HUES6 (cell line): ENCODE results near the gene CTIF.

ENCODE experiments used
- H3K27ac ChIP-seq: 2 replicates; pipeline ENCODE4 v1.7.0; 2013; ENCODE audit warnings: low read depth, mild to moderate bottlenecking, low read length, inconsistent platforms
- H3K27me3 ChIP-seq: 2 replicates; pipeline ENCODE4 v1.6.1; 2013; ENCODE audit warnings: low read length; ENCODE audit not compliant: control insufficient read depth, insufficient read depth
- H3K36me3 ChIP-seq: 2 replicates; pipeline ENCODE4 v1.6.1; 2013; ENCODE audit warnings: low read length; ENCODE audit not compliant: control insufficient read depth, insufficient read depth
- H3K4me1 ChIP-seq: 2 replicates; pipeline ENCODE4 v1.6.1; 2013; ENCODE audit warnings: low read length; ENCODE audit not compliant: control insufficient read depth, insufficient read depth
- H3K4me3 ChIP-seq: 2 replicates; pipeline ENCODE4 v1.5.1; 2013; ENCODE audit warnings: low read depth, low read length
- H3K9ac ChIP-seq: one replicate; pipeline ENCODE4 v1.6.1; 2013; ENCODE audit warnings: mild to moderate bottlenecking, low read length
- H3K9me3 ChIP-seq: 2 replicates; pipeline ENCODE4 v1.6.1; 2013; ENCODE audit warnings: low read depth, low read length; ENCODE audit not compliant: control insufficient read depth, insufficient read depth

CTIF gene

DNA sequence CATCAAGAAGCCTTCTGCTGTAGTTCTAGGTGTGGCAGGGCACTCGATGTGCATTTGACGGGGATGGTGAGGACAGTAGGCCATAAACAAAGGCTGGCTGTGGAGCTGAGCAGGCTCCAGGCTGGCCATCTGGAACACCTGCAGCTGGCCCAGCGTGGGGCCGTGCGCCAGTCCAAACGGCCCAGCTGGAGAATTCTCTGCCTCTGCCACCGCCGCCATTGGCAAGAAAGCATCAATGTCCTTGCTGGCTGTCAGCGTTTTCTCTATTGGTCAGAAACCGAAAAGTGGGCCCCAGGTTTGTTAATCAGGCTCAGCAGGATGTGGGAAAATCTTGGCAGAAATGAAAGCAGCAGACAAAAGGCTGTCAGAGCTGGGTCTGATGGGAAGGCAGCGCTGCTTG, 24.0 kb upstream of the CTIF start:
- no peak overlapping the region for H3K4me3 ChIP-seq
- H3K4me1 ChIP-seq = no peaks in the 10 kb centered on the region; the same call in 1 of the 2 replicates
- H3K27ac ChIP-seq = no peak overlapping the region
- H3K36me3 ChIP-seq = no peaks in the 10 kb centered on the region
- H3K27me3 ChIP-seq = no peaks in the 10 kb centered on the region
- H3K9ac ChIP-seq = no peak overlapping the region
- no peaks in the 10 kb centered on the region for H3K9me3 ChIP-seq

- H3K4me3 ChIP-seq = no peak overlapping the region
- no peaks in the 10 kb centered on the region for H3K36me3 ChIP-seq
- no peak overlapping the region for H3K9ac ChIP-seq
- H3K27me3 ChIP-seq = no peaks in the 10 kb centered on the region
- H3K9me3 ChIP-seq = no peaks in the 10 kb centered on the region
- H3K27ac ChIP-seq = no peak overlapping the region
- no peaks in the 10 kb centered on the region; the same call in 1 of the 2 replicates for H3K4me1 ChIP-seq
Observed at GRCh38 chr18:48517048-48517447, 21.8 kb upstream of the CTIF start.

DNA sequence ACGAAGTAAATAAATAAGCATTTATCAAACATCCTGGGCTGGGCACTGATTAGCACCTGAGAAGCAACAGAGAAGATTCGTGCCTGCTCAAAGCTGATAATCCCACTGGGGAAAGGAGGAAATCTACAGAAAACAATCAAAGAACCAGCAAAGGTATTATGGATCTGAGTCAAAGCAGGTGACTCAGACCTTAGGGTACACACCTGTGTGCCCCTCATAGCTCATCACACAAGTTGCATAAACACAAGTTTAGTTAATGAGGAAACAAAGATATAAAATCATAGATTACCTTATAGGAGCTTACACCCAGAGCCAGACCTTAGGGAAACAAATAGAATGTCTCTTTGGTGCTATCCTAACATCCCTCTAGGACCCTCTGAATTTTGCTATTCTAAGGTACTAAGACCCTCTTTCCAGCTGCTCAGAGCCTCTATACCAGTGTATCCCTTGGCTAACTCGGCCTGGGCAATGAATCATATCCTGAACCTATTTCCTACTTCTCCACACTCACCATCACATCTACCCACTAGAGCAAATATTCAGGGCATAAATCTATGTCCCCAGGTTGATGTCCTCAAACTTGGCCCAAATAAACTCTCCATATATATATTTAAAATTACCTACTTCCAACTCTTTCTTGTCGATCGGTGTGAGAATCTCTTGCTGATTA, 19.3 kb upstream of the CTIF start:
- Histone ChIP-seq H3K36me3 (no peaks in the 10 kb centered on the region), H3K27ac (no peak overlapping the region), H3K4me3 (no peak overlapping the region), H3K4me1 (no peaks in the 10 kb centered on the region; the same call in 1 of the 2 replicates), H3K9me3 (no peaks in the 10 kb centered on the region), H3K27me3 (no peaks in the 10 kb centered on the region), H3K9ac (no peak overlapping the region)

GRCh38 chr18:48521723-48522122, 17.1 kb upstream of the CTIF start:
- Histone ChIP-seq H3K27me3 (no peaks in the 10 kb centered on the region), H3K36me3 (no peaks in the 10 kb centered on the region), H3K9me3 (no peaks in the 10 kb centered on the region), H3K4me1 (no peaks in the 10 kb centered on the region), H3K27ac (no peak overlapping the region), H3K9ac (no peak overlapping the region), H3K4me3 (no peak overlapping the region)

- H3K4me1 ChIP-seq = peaks cover 5% of the 10 kb centered on the region; the same call in 1 of the 2 replicates
- no peaks in the 10 kb centered on the region for H3K27me3 ChIP-seq
- H3K36me3 ChIP-seq = no peaks in the 10 kb centered on the region
- H3K4me3 ChIP-seq = no peak overlapping the region
- H3K27ac ChIP-seq = no peak overlapping the region
- H3K9me3 ChIP-seq = no peaks in the 10 kb centered on the region
- no peak overlapping the region for H3K9ac ChIP-seq
Observed at GRCh38 chr18:48525671-48526070, 13.2 kb upstream of the CTIF start.

- Histone ChIP-seq H3K4me1 (peaks cover 10% of the 10 kb centered on the region; the same call in 1 of the 2 replicates), H3K9me3 (no peaks in the 10 kb centered on the region), H3K27ac (no peak overlapping the region), H3K9ac (no peak overlapping the region), H3K36me3 (no peaks in the 10 kb centered on the region), H3K4me3 (no peak overlapping the region), H3K27me3 (no peaks in the 10 kb centered on the region)
Observed at GRCh38 chr18:48527461-48527860, 11.4 kb upstream of the CTIF start.

- Histone ChIP-seq H3K36me3 (no peaks in the 10 kb centered on the region), H3K4me1 (peaks cover 10% of the 10 kb centered on the region; the same call in 1 of the 2 replicates), H3K9ac (no peak overlapping the region), H3K9me3 (no peaks in the 10 kb centered on the region), H3K4me3 (no peak overlapping the region), H3K27me3 (no peaks in the 10 kb centered on the region), H3K27ac (no peak overlapping the region)
Observed at GRCh38 chr18:48528861-48529260, 10.0 kb upstream of the CTIF start.

- Histone ChIP-seq H3K27me3 (no peaks in the 10 kb centered on the region), H3K36me3 (no peaks in the 10 kb centered on the region), H3K9me3 (no peaks in the 10 kb centered on the region), H3K9ac (no peak overlapping the region), H3K27ac (no peak overlapping the region), H3K4me3 (no peak overlapping the region), H3K4me1 (peaks cover 10% of the 10 kb centered on the region; the same call in 1 of the 2 replicates)
Observed at GRCh38 chr18:48529796-48530195, 9.0 kb upstream of the CTIF start.

DNA sequence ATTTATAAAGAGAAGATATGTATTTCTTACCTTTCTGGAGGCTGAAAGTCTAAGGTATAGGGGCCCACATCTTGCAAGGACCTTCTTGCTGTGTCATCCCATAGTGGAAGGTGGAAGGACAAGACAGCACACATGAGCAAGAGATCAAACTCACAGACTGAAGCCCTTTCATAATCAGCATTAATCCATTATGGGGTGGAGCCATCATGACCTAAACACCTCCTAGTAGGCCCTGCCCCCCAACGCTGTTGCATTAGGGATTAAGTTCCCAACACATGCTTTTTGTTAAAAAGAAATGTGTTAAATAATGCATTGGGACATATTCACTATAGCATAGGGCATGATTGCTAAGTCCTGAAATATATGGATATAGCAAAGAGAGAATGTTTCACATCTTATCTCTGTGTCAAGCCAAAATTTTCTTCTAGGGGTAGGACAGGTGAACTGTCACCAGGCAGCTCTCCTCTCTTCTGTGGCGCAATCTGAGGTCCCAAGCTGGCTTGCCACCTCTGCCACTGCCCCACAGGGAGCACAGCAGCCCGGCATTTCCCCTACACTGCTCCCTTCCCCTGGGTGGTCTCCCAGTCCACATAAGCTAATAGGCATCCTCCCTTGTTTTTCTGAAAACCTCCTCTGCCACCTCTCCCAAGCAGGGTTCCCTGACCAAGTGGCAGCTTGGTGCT, 8.3 kb upstream of the CTIF start:
- Histone ChIP-seq H3K9me3 (no peaks in the 10 kb centered on the region), H3K27ac (no peak overlapping the region), H3K27me3 (no peaks in the 10 kb centered on the region), H3K36me3 (no peaks in the 10 kb centered on the region), H3K4me1 (peaks cover 10% of the 10 kb centered on the region; the same call in 1 of the 2 replicates), H3K4me3 (no peak overlapping the region), H3K9ac (no peak overlapping the region)

- no peaks in the 10 kb centered on the region for H3K36me3 ChIP-seq
- H3K9me3 ChIP-seq = no peaks in the 10 kb centered on the region
- no peaks in the 10 kb centered on the region for H3K27me3 ChIP-seq
- peaks cover 10% of the 10 kb centered on the region; the same call in 1 of the 2 replicates for H3K4me1 ChIP-seq
- H3K4me3 ChIP-seq = no peak overlapping the region
- H3K27ac ChIP-seq = no peak overlapping the region
- H3K9ac ChIP-seq = no peak overlapping the region
Observed at GRCh38 chr18:48531082-48531403, 7.8 kb upstream of the CTIF start.

GRCh38 chr18:48531908-48532307, 6.9 kb upstream of the CTIF start:
- H3K9me3 ChIP-seq = no peaks in the 10 kb centered on the region
- H3K27ac ChIP-seq = no peak overlapping the region
- no peaks in the 10 kb centered on the region for H3K36me3 ChIP-seq
- H3K9ac ChIP-seq = no peak overlapping the region
- H3K4me3 ChIP-seq = no peak overlapping the region
- peaks cover 10% of the 10 kb centered on the region; the same call in 1 of the 2 replicates for H3K4me1 ChIP-seq
- no peaks in the 10 kb centered on the region for H3K27me3 ChIP-seq
